A549 (cell line): ENCODE data around the gene MRPL44. TPM values are rescaled to one million over a fixed set of nuclear protein-coding genes. Genes with fewer than 3 reads are reported as not detected.

Experiments
- ATAC-seq, 2 experiments: fragments of 200-7000 bp in 1 of 2; fragments of >200 bp in 1 of 2; cut with Nextera tagmentation in 1 of 2; cut with Tn5 transposase in 1 of 2; 3 replicates each; pipeline versions ENCODE4 v1.8.0 to v1.9.1; 2018 to 2020; ENCODE audit warnings: mild to moderate bottlenecking in 1 of 2, moderate library complexity in 1 of 2
- CTCF ChIA-PET: fragments of 300-600 bp; sonication (Branson Sonifier 250); formaldehyde crosslinking; extraction: SDS; loops from one replicate; lab custom pipeline; 2021; ENCODE audit warnings: antibody characterized with exemption, inconsistent platforms; lab: Yijun Ruan, JAX
- POLR2A ChIA-PET: fragments of 350-600 bp; formaldehyde crosslinking; extraction: SDS; loops from one replicate; lab custom pipeline; 2021; ENCODE audit warnings: antibody characterized with exemption, inconsistent platforms; lab: Yijun Ruan, JAX
- DNase-seq, 2 experiments: peaks; one replicate each; pipeline versions ENCODE4 v3.0.0 to v3.0.0-alpha.2; 2011 to 2016; ENCODE audit warnings: low read depth in 1 of 2, low spot score in 1 of 2
- FAIRE-seq: peaks from 2 replicates; lab custom pipeline; 2011; peaks lifted over from hg19 to GRCh38; lab: Jason Lieb, UNC
- H3K27ac ChIP-seq, 2 experiments: fragments of >200 bp; sonication (Bioruptor Twin); formaldehyde crosslinking; 3 replicates each; pipeline ENCODE4 v1.5.1; 2016 to 2017
- H3K4me1 ChIP-seq: fragments of >200 bp; sonication (Bioruptor Twin); formaldehyde crosslinking; 3 replicates; pipeline ENCODE4 v1.6.1; 2016
- H3K4me2 ChIP-seq: fragments of >200 bp; sonication (Bioruptor Twin); formaldehyde crosslinking; 3 replicates; pipeline ENCODE4 v1.6.1; 2016
- H3K4me3 ChIP-seq: fragments of >200 bp; sonication (Bioruptor Twin); formaldehyde crosslinking; 3 replicates; pipeline ENCODE4 v1.5.1; 2016
- H3K9me3 ChIP-seq: fragments of >200 bp; sonication (Bioruptor Twin); formaldehyde crosslinking; 3 replicates; pipeline ENCODE4 v1.6.1; 2016
- BHLHE40 ChIP-seq: IDR thresholded peaks from 2 replicates; pipeline ENCODE4 v1.6.1; 2012; ENCODE audit warnings: low read depth, low read length, inconsistent platforms
- ELK1 ChIP-seq: fragments of 150-350 bp; IDR thresholded peaks from 2 replicates; pipeline ENCODE4 v1.6.1; 2014; ENCODE audit warnings: low read depth, mild to moderate bottlenecking, low read length
- EP300 ChIP-seq, 2 experiments: fragments of >200 bp; sonication (Bioruptor Twin); formaldehyde crosslinking; IDR thresholded peaks; 2 replicates in 1 of 2; 3 replicates in 1 of 2; pipeline ENCODE4 v1.6.1; 2016 to 2017
- FOXS1 ChIP-seq: fragments of 250-450 bp; sonication (Bioruptor Pico); IDR thresholded peaks from 2 replicates; pipeline ENCODE4 v1.5.0; 2020; ENCODE audit warnings: mild to moderate bottlenecking, moderate library complexity
- HOXB5 ChIP-seq: fragments of 250-450 bp; sonication (Bioruptor Pico); IDR thresholded peaks from 2 replicates; pipeline ENCODE4 v1.5.0; 2020; ENCODE audit warnings: mild to moderate bottlenecking, moderate library complexity
- JUN ChIP-seq, 2 experiments: fragments of >200 bp; sonication (Bioruptor Twin); formaldehyde crosslinking; IDR thresholded peaks; 2 replicates in 1 of 2; 3 replicates in 1 of 2; pipeline ENCODE4 v1.6.1; 2016 to 2017
- MAFK ChIP-seq: fragments of 450-650 bp; IDR thresholded peaks from 2 replicates; pipeline ENCODE4 v1.6.1; 2014; ENCODE audit not compliant: partially characterized antibody
- MAZ ChIP-seq: fragments of 150-350 bp; IDR thresholded peaks from 2 replicates; pipeline ENCODE4 v1.6.1; 2014; ENCODE audit warnings: antibody characterized with exemption, low read depth, low read length, borderline replicate concordance
- NPAS2 ChIP-seq: fragments of 250-450 bp; sonication (Bioruptor Pico); IDR thresholded peaks from 2 replicates; pipeline ENCODE4 v1.8.0; 2022; ENCODE audit warnings: mild to moderate bottlenecking, moderate library complexity, borderline replicate concordance
- PBX3 ChIP-seq: IDR thresholded peaks from 2 replicates; pipeline ENCODE4 v1.6.1; 2012
- POLR2A ChIP-seq: IDR thresholded peaks from 2 replicates; pipeline ENCODE4 v1.6.1; 2012; ENCODE audit warnings: mild to moderate bottlenecking, low read length
- RCOR1 ChIP-seq: fragments of 150-350 bp; IDR thresholded peaks from 2 replicates; pipeline ENCODE4 v1.6.1; 2014; ENCODE audit warnings: antibody characterized with exemption, low read length, low read depth
- RFX5 ChIP-seq: fragments of 450-650 bp; IDR thresholded peaks from 2 replicates; pipeline ENCODE4 v1.7.1; 2014; ENCODE audit warnings: antibody characterized with exemption, mild to moderate bottlenecking, moderate library complexity
- SMC3 ChIP-seq: fragments of >200 bp; sonication (Bioruptor Twin); formaldehyde crosslinking; IDR thresholded peaks from 3 replicates; pipeline ENCODE4 v1.6.1; 2018; ENCODE audit warnings: inconsistent platforms
- SREBF2 ChIP-seq: fragments of 450-650 bp; IDR thresholded peaks from 2 replicates; pipeline ENCODE4 v1.6.1; 2014; ENCODE audit warnings: mild to moderate bottlenecking, moderate library complexity
- TP53 ChIP-seq: fragments of 250-450 bp; sonication (Bioruptor Pico); IDR thresholded peaks from 2 replicates; pipeline ENCODE4 v1.5.0; 2021; ENCODE audit warnings: mild to moderate bottlenecking, moderate library complexity
- USF2 ChIP-seq: fragments of 450-650 bp; IDR thresholded peaks from 2 replicates; pipeline ENCODE4 v1.6.1; 2014; ENCODE audit warnings: antibody characterized with exemption
- WGBS: methylation state at CpG from one replicate; pipeline ENCODE4 v1.1.6; 2017; ENCODE audit errors: missing lambda C conversion rate; 5-methylcytosine and 5-hydroxymethylcytosine counted together
- polyA plus RNA-seq, 4 experiments: library from polyadenylated mRNA; depleted of rRNA in 3 of 4; stranded (reverse); fragments of >200 nt; fragmentation: RNase III in 1 of 4; extraction: RNeasy Plus Mini Kit Qiagen cat#74134 plus additional on column Dnase treatment in 1 of 4; gene quantifications; 2 replicates in 3 of 4; 3 replicates in 1 of 4; pipeline ENCODE4 v1.2.3, GENCODE V29; 2011 to 2017
- TF ChIP-seq, protein P1 (sequence below): IDR thresholded peaks from 2 replicates; pipeline ENCODE4 v1.6.1; 2012
- TF ChIP-seq, protein P2 (sequence below): fragments of 200-600 bp; sonication (generic); IDR thresholded peaks from 2 replicates; pipeline ENCODE4 v1.6.1; 2016; ENCODE audit warnings: antibody characterized with exemption, mild to moderate bottlenecking, moderate library complexity
- TF ChIP-seq, protein P3 (sequence below): fragments of 250-450 bp; sonication (Bioruptor Pico); IDR thresholded peaks from 2 replicates; pipeline ENCODE4 v1.5.0; 2021; ENCODE audit warnings: mild to moderate bottlenecking, moderate library complexity, borderline replicate concordance
- TF ChIP-seq, protein P4 (sequence below): IDR thresholded peaks from 2 replicates; pipeline ENCODE4 v1.6.1; 2012; ENCODE audit warnings: low read depth, borderline replicate concordance

MRPL44 gene
- polyA plus RNA-seq, 2 of the 4 experiments (the other 2 are of a cell fraction): 39.0 to 39.2 TPM

DNA sequence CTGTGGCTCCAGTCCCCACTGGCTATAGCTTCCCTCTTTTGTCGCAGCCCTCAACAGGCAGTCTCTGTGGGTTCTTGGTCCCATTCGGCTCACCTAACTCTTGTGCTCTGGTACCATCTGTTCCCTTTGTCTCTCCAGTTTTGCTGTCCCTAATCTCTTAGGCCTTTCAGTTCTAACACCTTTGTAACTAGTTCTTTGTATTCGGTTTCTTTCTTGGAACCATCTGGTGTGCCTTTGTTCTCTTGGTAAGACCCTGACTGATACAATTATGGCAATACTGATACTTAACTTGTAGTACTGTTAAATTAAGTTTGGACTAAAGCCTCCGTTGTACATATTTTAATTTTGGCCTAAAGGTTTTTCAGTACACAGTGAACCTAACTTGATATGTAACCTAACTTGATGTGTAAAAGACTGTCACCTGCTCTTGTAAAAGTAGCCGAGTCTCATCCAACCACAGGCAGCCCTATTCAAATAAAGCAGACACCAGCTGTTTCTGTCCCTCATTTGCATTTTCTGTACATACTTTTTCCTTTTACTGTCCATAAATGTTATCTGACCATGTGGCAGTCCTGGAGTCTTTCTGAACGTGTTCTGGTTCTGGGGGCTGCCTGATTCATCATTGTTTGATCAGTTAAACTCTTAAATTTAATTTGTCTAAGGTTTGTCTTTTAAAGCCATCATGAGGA, 4.8 kb upstream of the MRPL44 start:
- Histone ChIP-seq H3K4me1 (peaks cover 5% of the 10 kb centered on the region; the same call in 2 of the 3 replicates), H3K4me3 (no peak overlapping the region), H3K9me3 (no peaks in the 10 kb centered on the region), H3K27ac (no peak overlapping the region), H3K4me2 (no peak overlapping the region)
- no peak for DNase-seq
- FAIRE-seq: no peak
- ATAC-seq: no peak
- no peak for TF ChIP-seq USF2
- TF ChIP-seq NPAS2: no peak
- TF ChIP-seq EP300 (IDR thresholded peaks at IDR 0.05): no peak
- no peak for TF ChIP-seq POLR2A
- no peak for TF ChIP-seq SREBF2
- no peak for TF ChIP-seq RFX5
- TF ChIP-seq, protein P1, sequence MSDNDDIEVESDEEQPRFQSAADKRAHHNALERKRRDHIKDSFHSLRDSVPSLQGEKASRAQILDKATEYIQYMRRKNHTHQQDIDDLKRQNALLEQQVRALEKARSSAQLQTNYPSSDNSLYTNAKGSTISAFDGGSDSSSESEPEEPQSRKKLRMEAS: no peak
- no peak for TF ChIP-seq TP53 (CRISPR knock-in tag)
- no peak for TF ChIP-seq JUN (IDR thresholded peaks at IDR 0.05)
- TF ChIP-seq, protein P2, sequence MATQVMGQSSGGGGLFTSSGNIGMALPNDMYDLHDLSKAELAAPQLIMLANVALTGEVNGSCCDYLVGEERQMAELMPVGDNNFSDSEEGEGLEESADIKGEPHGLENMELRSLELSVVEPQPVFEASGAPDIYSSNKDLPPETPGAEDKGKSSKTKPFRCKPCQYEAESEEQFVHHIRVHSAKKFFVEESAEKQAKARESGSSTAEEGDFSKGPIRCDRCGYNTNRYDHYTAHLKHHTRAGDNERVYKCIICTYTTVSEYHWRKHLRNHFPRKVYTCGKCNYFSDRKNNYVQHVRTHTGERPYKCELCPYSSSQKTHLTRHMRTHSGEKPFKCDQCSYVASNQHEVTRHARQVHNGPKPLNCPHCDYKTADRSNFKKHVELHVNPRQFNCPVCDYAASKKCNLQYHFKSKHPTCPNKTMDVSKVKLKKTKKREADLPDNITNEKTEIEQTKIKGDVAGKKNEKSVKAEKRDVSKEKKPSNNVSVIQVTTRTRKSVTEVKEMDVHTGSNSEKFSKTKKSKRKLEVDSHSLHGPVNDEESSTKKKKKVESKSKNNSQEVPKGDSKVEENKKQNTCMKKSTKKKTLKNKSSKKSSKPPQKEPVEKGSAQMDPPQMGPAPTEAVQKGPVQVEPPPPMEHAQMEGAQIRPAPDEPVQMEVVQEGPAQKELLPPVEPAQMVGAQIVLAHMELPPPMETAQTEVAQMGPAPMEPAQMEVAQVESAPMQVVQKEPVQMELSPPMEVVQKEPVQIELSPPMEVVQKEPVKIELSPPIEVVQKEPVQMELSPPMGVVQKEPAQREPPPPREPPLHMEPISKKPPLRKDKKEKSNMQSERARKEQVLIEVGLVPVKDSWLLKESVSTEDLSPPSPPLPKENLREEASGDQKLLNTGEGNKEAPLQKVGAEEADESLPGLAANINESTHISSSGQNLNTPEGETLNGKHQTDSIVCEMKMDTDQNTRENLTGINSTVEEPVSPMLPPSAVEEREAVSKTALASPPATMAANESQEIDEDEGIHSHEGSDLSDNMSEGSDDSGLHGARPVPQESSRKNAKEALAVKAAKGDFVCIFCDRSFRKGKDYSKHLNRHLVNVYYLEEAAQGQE: no peak
- TF ChIP-seq, protein P3, sequence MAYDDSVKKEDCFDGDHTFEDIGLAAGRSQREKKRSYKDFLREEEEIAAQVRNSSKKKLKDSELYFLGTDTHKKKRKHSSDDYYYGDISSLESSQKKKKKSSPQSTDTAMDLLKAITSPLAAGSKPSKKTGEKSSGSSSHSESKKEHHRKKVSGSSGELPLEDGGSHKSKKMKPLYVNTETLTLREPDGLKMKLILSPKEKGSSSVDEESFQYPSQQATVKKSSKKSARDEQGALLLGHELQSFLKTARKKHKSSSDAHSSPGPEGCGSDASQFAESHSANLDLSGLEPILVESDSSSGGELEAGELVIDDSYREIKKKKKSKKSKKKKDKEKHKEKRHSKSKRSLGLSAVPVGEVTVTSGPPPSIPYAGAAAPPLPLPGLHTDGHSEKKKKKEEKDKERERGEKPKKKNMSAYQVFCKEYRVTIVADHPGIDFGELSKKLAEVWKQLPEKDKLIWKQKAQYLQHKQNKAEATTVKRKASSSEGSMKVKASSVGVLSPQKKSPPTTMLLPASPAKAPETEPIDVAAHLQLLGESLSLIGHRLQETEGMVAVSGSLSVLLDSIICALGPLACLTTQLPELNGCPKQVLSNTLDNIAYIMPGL: no peak
- WGBS: 82% methylated on average over 6 of the region's 6 CpGs
- ChIA-PET POLR2A (no interaction called here), CTCF (no interaction called here)

GRCh38 chr2:223954401-223954800, 2.9 kb upstream of the MRPL44 start:
- TF ChIP-seq PBX3: no peak
- no peaks in the 10 kb centered on the region for H3K9me3 ChIP-seq
- H3K4me1 ChIP-seq: peaks cover 16% of the 10 kb centered on the region; the same call in 2 of the 3 replicates
- ChIA-PET CTCF (no interaction called here), POLR2A (interaction anchor here (0.8 kb wide), 1 partner anchor 9 kb away, joined by 5 read pairs; the partner anchor contains the start of gene WDFY1)
- no peak for FAIRE-seq
- H3K4me3 ChIP-seq: no peak overlapping the region
- WGBS: 73% methylated on average over 3 of the region's 3 CpGs
- 0 out of 6 replicates have a peak, but pooled peaks have one; percentile 11 to 26 for ATAC-seq
- peak in 1 of 2 experiments; percentile 40 for DNase-seq
- H3K27ac ChIP-seq: no peak overlapping the region
- H3K4me2 ChIP-seq: no peak overlapping the region

- Histone ChIP-seq H3K4me3 (no peak overlapping the region), H3K4me1 (peaks cover 21% of the 10 kb centered on the region; the same call in 2 of the 3 replicates), H3K27ac (peak overlapping the region; percentile 74 to 96; a peak in 5 of 6 replicates), H3K4me2 (peak overlapping the region; percentile 80), H3K9me3 (no peaks in the 10 kb centered on the region)
- ATAC-seq: no peak
- DNase-seq: no peak
- ChIA-PET POLR2A (no interaction called here), CTCF (no interaction called here)
- 90% methylated on average over 4 of the region's 4 CpGs for WGBS
- TF ChIP-seq, protein P4, sequence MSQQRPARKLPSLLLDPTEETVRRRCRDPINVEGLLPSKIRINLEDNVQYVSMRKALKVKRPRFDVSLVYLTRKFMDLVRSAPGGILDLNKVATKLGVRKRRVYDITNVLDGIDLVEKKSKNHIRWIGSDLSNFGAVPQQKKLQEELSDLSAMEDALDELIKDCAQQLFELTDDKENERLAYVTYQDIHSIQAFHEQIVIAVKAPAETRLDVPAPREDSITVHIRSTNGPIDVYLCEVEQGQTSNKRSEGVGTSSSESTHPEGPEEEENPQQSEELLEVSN: no peak
- TF ChIP-seq HOXB5 (CRISPR knock-in tag) (no peak), ELK1 (no peak), MAZ (no peak), JUN (IDR thresholded peaks at IDR 0.05) (no peak), RCOR1 (no peak), FOXS1 (CRISPR knock-in tag) (no peak), SMC3 (no peak), BHLHE40 (no peak), SREBF2 (no peak), MAFK (no peak), USF2 (no peak)
- FAIRE-seq: no peak
Measured at GRCh38 chr2:223956300-223956699, 963 bp upstream of the MRPL44 start.
